GM12875 (cell line): ENCODE measurements around the gene MYO3B.
"Not testable (repeated sequence)": the region's sequence is repeated elsewhere in the genome, so short reads cannot be mapped to it uniquely, and the experiment has no call there.

Experiments used
- H3K4me3 ChIP-seq: one replicate; pipeline ENCODE4 v1.5.1; 2011; ENCODE audit warnings: low read depth, low read length, control low read depth
- CTCF ChIP-seq: IDR thresholded peaks from 2 replicates; pipeline ENCODE4 v1.5.1; 2011; ENCODE audit warnings: low read depth, mild to moderate bottlenecking, control low read depth, inconsistent platforms, low read length, moderate library complexity, borderline replicate concordance; ENCODE audit not compliant: insufficient read depth

The MYO3B gene

DNA sequence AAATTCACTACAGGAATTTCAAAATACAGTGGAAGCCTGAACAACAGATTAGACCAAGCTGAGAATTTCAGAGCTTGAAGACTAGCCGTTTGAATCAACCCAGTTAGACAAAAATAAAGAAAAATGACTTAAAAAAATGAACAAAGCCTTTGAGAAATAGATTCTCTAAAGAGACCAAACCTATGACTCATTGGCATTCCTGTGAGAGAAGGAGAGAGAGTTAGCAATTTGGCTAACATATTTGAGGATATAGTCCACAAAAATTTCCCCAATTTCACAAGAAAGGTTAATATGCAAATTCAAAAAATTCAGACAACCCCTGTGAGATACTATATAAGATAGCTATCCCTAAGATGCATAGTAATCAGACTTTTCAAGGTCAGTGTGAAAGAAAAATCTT is 78.0 kb downstream of the MYO3B start:
- TF ChIP-seq CTCF = no peak
- no peak overlapping the region for H3K4me3 ChIP-seq

GRCh38 chr2:170258382-170258781 is 80.4 kb downstream of the MYO3B start:
- TF ChIP-seq CTCF = no peak
- no peak overlapping the region for H3K4me3 ChIP-seq

- H3K4me3 ChIP-seq = no peak overlapping the region
- no peak for TF ChIP-seq CTCF
These were observed 82.2 kb downstream of the MYO3B start for GRCh38 chr2:170260188-170260587.

- no peak overlapping the region for H3K4me3 ChIP-seq
- TF ChIP-seq CTCF = no peak
These were observed 83.6 kb downstream of the MYO3B start for GRCh38 chr2:170261566-170261965.

DNA sequence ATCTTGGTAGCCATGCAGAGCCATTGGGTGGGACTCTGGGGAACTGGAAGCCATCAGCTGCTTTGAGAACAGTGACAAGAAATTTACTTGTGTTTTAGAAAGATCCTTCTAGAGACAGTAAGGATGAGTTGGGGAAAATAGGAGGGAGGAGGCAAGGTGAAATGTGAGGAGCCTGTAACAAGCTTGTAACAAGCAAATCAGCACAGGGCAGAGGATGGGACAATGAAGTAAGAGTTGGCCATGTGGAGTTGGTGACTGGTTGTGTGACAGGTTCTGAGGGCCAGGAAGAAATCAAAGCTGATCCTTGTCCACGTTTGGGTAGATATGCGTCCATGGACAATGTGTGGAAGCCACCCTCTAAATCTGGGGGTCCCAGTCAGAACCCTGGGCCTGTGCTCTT is 84.4 kb downstream of the MYO3B start:
- no peak for TF ChIP-seq CTCF
- no peak overlapping the region for H3K4me3 ChIP-seq

GRCh38 chr2:170262806-170263205 is 84.9 kb downstream of the MYO3B start:
- no peak for TF ChIP-seq CTCF
- H3K4me3 ChIP-seq = no peak overlapping the region

DNA sequence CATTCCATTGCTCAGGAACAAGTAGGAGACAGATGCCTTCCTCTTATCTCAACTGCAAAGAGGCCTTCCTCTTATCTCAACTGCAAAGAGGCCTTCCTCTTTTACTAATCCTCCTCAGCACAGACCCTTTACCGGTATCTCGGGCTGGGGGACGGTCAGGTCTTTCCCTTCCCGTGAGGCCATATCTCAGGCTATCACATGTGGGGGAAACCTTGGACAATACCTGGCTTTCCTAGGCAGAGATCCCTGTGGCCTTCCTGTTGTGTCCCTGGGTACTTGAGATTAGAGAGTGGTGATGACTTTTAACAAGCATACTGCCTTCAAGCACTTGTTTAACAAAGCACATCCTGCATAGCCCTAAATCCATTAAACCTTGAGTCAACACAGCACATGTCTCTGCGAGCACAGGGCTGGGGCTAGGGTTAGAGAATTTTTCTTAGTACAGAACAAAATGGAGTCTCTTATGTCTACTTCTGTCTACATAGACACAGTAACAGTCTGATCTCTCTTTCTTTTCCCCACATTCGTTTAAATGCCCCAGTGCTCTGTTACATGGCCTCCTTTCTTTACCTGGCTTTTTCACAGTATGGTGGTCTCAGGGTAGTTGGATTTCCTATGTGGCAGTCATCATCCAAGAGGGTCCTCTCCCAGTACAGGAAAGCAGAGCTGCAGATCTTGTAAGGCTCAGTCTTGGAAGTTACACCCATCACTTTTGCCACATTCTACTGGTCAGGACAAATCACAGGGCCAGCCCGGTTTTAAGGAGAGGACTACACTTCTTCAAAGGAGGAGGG is 86.0 kb downstream of the MYO3B start:
- not testable (repeated sequence) for H3K4me3 ChIP-seq
